ENCODE data around the gene TAF13. TPM values are rescaled to one million over a fixed set of nuclear protein-coding genes. Genes with fewer than 3 reads are reported as not detected.

The TAF13 gene
- total RNA-seq, 1 experiment from 2014 or later, result 58.8 TPM

GRCh38 chr1:109047339-109047738, 28.5 kb downstream of the TAF13 start:
- CTCF ChIA-PET, result no interaction called here
- POLR2A ChIA-PET (ENCODE audit: low non-redundant PET), result no interaction called here
- H3K27me3 ChIP-seq (replicated peaks; ENCODE audit: insufficient read depth, low read depth, low read length, poor library complexity), result no peaks in the 10 kb centered on the region
- H3K36me3 ChIP-seq (ENCODE audit: insufficient read depth, low read length, poor library complexity, severe bottlenecking), result no peaks in the 10 kb centered on the region
- H3K4me3 ChIP-seq (ENCODE audit: low read depth, low read length, poor library complexity, severe bottlenecking), result no peak overlapping the region
- DNase-seq (ENCODE audit: low spot score), result no peak
- intact Hi-C loops (cut with micrococcal nuclease; ENCODE audit: unreplicated experiment), result no loop called here
- BruUV-seq (replicated peaks), result no TSS peak
- no peaks in the 10 kb centered on the region for H3K4me1 ChIP-seq (ENCODE audit: insufficient read depth, low read length, poor library complexity, severe bottlenecking)
- no peaks in the 10 kb centered on the region for H3K9me3 ChIP-seq (ENCODE audit: low read depth, low read length, poor library complexity, severe bottlenecking)
- TF ChIP-seq EZH2 (IDR thresholded peaks at IDR 0.05; ENCODE audit: borderline replicate concordance, low read depth, low read length, poor library complexity, severe bottlenecking), result no peak
- TF ChIP-seq CTCF (conservative IDR thresholded peaks at IDR 0.05; ENCODE audit: low read depth, low read length), result no peak
- no peak overlapping the region for H3K27ac ChIP-seq (ENCODE audit: low read depth, low read length, poor library complexity, severe bottlenecking)

GRCh38 chr1:109046671-109047070, 29.1 kb downstream of the TAF13 start:
- no peaks in the 10 kb centered on the region for H3K36me3 ChIP-seq (ENCODE audit: insufficient read depth, low read length, poor library complexity, severe bottlenecking)
- no peak overlapping the region for H3K4me3 ChIP-seq (ENCODE audit: low read depth, low read length, poor library complexity, severe bottlenecking)
- no TSS peak for BruUV-seq (replicated peaks)
- H3K9me3 ChIP-seq (ENCODE audit: low read depth, low read length, poor library complexity, severe bottlenecking), result no peaks in the 10 kb centered on the region
- ChIA-PET POLR2A (ENCODE audit: low non-redundant PET) (no interaction called here), CTCF (no interaction called here)
- intact Hi-C loops (cut with micrococcal nuclease; ENCODE audit: unreplicated experiment), result no loop called here
- H3K27ac ChIP-seq (ENCODE audit: low read depth, low read length, poor library complexity, severe bottlenecking), result no peak overlapping the region
- TF ChIP-seq EZH2 (IDR thresholded peaks at IDR 0.05; ENCODE audit: borderline replicate concordance, low read depth, low read length, poor library complexity, severe bottlenecking) (no peak), CTCF (conservative IDR thresholded peaks at IDR 0.05; ENCODE audit: low read depth, low read length) (no peak)
- DNase-seq (ENCODE audit: low spot score), result no peak
- no peaks in the 10 kb centered on the region for H3K4me1 ChIP-seq (ENCODE audit: insufficient read depth, low read length, poor library complexity, severe bottlenecking)
- H3K27me3 ChIP-seq (replicated peaks; ENCODE audit: insufficient read depth, low read depth, low read length, poor library complexity), result no peaks in the 10 kb centered on the region

GRCh38 chr1:109045595-109045994, 30.2 kb downstream of the TAF13 start:
- no peaks in the 10 kb centered on the region for H3K9me3 ChIP-seq (ENCODE audit: low read depth, low read length, poor library complexity, severe bottlenecking)
- H3K4me3 ChIP-seq (ENCODE audit: low read depth, low read length, poor library complexity, severe bottlenecking), result no peak overlapping the region
- TF ChIP-seq CTCF (conservative IDR thresholded peaks at IDR 0.05; ENCODE audit: low read depth, low read length) (no peak), EZH2 (IDR thresholded peaks at IDR 0.05; ENCODE audit: borderline replicate concordance, low read depth, low read length, poor library complexity, severe bottlenecking) (no peak)
- ChIA-PET CTCF (interaction anchor here (0.6 kb wide), 1 partner anchor 283 kb away, joined by 3 read pairs; no protein-coding TSS in a partner anchor), POLR2A (ENCODE audit: low non-redundant PET) (no interaction called here)
- intact Hi-C loops (cut with micrococcal nuclease; ENCODE audit: unreplicated experiment), result no loop called here
- H3K4me1 ChIP-seq (ENCODE audit: insufficient read depth, low read length, poor library complexity, severe bottlenecking), result no peaks in the 10 kb centered on the region
- H3K36me3 ChIP-seq (ENCODE audit: insufficient read depth, low read length, poor library complexity, severe bottlenecking), result no peaks in the 10 kb centered on the region
- no peak overlapping the region for H3K27ac ChIP-seq (ENCODE audit: low read depth, low read length, poor library complexity, severe bottlenecking)
- H3K27me3 ChIP-seq (replicated peaks; ENCODE audit: insufficient read depth, low read depth, low read length, poor library complexity), result no peaks in the 10 kb centered on the region
- no TSS peak for BruUV-seq (replicated peaks)
- DNase-seq (ENCODE audit: low spot score), result no peak
